Measurements from ENCODE around the gene TUBB.
A peak's percentile ranks its signal among the peaks of the same experiment; 100 is the strongest.
"Not testable (repeated sequence)": the region's sequence is repeated elsewhere in the genome, so short reads cannot be mapped to it uniquely, and the experiment has no call there.

Gene TUBB

DNA sequence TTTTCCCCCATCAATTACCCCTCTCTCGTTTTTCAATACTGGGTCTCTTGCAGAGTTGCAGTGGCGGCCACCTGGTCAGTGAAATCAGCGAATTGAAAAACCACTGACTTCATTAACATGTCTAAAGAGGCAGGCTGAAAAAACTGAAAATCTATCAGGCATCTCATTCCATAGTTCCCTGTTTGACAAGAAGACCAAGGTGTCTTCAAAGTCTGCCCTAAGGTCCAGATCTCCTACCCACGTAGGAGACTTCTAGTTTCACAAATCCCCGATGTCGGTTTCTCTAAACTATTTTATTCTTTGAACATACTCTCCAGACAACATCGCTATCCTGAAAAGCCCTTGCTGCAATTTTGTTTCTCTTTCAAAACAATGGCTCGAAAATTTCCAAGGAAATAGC is 796 bp upstream of the TUBB start:
- DNase-seq, result no peak

DNA sequence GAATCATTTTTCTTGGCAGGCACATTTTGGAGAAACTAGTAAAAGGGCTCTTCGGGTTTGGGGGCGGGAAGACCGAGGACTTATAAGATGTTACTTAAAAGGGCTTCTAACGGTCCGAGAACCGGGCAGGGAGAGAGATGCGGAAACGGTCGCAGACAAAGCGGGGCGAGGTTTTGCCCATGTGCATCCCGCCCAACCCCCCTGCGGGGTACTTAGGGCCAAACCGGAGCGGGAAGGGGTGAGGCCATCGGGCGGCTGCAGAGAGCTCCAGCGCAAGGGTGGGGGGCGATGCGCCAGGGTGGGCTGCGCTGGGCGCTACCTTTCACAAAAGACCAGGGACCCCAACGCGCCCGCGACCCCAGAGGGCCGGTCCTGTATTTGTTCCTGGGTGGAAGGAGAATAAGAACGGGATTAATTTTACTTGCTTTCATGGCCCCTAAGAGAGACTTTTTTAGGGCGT is 616 bp downstream of the TUBB start:
- no peak for DNase-seq

DNA sequence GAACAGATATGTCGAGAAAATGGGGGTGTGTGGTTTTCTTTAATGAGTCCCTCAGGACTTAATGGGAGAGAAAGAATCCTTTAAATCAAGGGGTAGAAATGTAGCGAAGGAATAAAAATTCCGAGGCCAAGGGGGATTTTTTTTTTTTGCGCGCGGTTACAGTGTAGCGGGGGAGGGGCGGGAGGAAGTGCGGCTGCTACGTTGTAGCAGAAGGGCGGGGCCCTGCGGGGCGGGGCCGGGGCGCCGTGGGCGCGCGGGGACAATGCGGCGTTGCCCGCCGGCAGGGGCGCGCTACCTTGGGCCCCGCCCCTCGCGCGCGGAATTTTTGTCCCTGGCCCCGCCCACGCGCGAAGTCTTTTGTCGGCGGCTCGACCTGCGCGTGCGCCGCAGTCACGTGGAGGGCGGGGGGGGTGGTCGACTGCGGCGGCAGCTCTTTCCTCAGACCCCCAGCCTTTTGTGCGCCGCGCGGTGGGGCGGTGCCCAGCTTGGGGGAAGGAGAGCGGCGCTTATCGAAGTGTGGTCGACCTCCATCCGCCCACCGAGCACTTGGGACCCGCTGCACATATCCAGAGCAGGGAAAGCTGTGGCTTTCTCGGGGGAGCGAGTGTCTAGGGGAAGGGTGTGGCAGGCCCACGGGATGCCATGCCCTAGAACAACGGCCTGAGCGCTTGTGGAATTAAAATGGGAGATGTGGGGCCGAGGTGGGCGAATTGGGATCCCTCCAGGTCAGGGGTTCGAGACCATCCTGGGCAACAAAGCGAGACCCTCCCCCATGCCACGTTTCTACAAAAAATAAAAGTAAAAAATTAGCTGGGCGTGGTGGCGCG is 1.3 kb downstream of the TUBB start:
- peak; percentile 70 for DNase-seq

DNA sequence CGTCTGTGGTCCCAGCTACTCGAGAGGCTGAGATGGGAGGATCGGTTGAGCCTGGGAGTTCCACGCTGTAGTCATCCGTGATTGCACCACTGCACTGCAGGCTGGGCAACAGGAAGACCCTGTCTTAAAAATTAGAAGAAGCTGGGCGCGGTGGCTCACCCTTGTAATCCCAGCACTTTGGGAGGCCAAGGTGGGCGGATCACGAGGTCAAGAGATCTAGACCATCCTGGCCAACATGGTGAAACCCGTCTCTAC is 1.8 kb downstream of the TUBB start:
- not testable (repeated sequence) for DNase-seq

DNA sequence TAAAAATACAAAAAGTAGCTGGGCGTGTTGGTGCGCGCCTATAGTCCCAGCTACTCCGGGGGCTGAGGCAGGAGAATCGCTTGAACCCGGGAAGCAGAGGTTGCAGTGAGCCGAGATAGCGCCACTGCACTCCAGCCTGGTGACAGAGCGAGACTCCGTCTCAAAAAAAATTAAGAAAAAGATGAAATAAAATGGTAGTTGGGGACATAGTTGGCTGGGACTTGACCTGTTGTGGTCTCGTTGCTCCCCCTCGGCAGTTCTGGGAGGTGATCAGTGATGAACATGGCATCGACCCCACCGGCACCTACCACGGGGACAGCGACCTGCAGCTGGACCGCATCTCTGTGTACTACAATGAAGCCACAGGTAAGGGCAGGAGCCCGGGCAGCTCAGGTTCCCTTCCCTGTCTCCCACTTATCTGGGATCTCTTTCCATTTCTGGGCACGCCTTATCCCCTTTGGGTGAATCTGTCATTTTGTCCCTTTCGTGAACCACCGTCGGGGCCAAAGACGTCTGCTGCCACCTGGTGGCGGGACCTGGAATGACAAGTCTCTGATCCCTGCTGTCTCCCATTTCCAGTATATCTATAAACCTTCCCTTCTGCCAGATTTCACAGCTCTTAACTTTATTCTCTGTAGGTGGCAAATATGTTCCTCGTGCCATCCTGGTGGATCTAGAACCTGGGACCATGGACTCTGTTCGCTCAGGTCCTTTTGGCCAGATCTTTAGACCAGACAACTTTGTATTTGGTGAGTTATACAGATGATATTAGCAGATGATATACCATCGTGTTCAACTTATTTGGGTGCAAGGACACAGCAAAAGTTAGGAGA is 2.3 kb downstream of the TUBB start:
- DNase-seq, result peak; percentile 48

DNA sequence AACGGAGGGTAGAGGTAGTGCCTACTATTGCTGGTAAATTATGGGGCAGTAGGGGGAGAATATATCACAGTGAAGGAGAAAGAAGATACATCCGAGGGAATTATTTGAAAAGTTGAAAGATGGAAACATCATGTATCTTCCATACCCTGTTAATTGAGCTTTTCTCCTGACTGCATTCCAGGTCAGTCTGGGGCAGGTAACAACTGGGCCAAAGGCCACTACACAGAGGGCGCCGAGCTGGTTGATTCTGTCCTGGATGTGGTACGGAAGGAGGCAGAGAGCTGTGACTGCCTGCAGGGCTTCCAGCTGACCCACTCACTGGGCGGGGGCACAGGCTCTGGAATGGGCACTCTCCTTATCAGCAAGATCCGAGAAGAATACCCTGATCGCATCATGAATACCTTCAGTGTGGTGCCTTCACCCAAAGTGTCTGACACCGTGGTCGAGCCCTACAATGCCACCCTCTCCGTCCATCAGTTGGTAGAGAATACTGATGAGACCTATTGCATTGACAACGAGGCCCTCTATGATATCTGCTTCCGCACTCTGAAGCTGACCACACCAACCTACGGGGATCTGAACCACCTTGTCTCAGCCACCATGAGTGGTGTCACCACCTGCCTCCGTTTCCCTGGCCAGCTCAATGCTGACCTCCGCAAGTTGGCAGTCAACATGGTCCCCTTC is 3.1 kb downstream of the TUBB start:
- DNase-seq, result not testable (repeated sequence)

DNA sequence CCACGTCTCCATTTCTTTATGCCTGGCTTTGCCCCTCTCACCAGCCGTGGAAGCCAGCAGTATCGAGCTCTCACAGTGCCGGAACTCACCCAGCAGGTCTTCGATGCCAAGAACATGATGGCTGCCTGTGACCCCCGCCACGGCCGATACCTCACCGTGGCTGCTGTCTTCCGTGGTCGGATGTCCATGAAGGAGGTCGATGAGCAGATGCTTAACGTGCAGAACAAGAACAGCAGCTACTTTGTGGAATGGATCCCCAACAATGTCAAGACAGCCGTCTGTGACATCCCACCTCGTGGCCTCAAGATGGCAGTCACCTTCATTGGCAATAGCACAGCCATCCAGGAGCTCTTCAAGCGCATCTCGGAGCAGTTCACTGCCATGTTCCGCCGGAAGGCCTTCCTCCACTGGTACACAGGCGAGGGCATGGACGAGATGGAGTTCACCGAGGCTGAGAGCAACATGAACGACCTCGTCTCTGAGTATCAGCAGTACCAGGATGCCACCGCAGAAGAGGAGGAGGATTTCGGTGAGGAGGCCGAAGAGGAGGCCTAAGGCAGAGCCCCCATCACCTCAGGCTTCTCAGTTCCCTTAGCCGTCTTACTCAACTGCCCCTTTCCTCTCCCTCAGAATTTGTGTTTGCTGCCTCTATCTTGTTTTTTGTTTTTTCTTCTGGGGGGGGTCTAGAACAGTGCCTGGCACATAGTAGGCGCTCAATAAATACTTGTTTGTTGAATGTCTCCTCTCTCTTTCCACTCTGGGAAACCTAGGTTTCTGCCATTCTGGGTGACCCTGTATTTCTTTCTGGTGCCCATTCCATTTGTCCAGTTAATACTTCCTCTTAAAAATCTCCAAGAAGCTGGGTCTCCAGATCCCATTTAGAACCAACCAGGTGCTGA is 3.9 kb downstream of the TUBB start:
- not testable (repeated sequence) for DNase-seq

DNA sequence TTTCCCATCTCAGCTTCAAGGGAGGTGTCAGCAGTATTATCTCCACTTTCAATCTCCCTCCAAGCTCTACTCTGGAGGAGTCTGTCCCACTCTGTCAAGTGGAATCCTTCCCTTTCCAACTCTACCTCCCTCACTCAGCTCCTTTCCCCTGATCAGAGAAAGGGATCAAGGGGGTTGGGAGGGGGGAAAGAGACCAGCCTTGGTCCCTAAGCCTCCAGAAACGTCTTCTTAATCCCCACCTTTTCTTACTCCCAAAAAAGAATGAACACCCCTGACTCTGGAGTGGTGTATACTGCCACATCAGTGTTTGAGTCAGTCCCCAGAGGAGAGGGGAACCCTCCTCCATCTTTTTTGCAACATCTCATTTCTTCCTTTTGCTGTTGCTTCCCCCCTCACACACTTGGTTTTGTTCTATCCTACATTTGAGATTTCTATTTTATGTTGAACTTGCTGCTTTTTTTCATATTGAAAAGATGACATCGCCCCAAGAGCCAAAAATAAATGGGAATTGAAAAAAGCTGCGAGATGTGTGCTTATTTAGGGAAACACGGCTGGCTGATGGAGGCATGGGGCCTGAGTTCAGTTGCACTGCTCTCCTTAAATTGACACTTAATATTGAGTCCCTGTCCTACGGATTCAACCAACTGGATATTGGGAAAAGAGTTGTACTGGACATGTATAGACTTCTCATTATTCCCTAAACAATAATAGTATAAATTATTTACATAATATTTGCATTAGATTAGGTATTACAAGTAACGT is 4.9 kb downstream of the TUBB start:
- DNase-seq, result no peak

DNA sequence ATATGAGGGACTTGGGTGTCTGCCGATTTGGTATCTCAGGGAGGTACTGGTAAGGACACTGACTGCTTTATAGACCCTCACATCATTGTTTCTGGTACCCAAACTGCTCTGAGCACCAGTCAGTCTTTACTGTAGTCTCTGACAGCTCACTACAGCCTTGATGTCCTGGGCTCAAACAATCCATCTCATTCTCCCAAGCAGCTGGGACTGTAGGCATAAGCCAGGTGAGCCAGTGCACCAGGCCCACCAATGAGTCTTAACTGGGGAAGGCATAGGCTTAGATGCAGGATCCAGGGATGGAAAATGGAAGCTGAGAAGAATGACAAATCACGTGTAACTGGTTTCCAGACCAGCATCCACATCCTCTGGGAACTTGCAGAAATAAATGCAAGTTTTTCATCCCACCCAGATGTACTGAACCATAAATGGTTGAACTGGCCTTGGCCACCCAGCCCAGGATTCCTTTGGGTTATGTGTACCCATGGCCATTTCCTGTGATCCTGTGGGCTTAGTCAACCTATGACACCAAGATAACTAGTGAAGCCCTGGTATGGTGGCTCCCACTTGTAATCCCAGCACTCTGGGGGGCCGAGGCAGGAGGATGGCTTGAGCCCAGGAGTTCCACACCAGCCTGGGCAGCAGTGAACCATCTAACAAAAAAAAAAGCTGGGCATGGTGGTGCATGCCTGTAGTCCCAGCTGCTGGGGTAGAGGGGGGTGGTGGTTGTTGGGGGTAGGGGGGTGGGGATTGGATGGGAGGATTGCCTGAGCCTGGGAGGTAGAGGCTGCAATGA is 5.8 kb downstream of the TUBB start:
- no peak for DNase-seq

DNA sequence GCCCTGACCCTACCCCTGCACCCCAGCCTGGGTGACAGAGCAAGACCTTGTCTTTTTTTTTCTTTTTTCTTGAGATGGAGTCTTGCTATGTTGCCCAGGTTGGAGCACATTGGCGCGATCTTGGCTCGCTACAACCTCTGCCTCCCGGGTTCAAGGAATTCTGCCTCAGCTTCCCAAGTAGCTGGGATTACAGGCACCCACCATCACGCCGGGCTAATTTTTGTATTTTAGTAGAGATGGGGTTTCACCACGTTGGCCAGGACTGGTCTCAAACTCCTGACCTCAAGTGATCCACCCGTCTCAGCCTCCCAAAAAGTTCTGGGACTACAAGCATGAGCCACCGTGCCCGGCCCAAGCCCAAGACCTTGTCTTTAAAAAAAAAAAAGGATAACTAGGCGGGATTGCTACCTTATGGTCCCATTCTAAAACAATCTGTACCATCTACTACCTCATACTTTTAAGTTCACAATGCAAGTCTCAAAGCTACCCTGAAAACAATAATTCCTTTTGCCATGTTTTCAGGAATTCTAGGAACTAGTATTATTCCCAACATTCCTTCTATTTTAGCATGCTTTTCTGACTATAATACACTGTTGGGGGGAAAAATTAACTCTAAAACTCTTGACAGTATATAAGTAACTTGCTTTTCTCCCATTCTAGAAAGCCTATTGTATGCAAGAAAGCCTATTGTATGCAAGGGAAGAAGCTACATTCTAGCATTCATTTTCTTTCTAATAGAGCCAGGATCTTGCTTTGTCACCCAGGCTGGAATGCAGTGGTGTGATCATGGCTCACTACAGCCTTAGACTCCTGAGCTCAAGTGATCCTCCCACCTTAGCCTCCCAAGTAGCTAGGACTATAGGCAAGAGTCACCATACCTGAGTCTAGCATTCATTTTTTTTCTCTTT is 6.6 kb downstream of the TUBB start:
- DNase-seq, result no peak

DNA sequence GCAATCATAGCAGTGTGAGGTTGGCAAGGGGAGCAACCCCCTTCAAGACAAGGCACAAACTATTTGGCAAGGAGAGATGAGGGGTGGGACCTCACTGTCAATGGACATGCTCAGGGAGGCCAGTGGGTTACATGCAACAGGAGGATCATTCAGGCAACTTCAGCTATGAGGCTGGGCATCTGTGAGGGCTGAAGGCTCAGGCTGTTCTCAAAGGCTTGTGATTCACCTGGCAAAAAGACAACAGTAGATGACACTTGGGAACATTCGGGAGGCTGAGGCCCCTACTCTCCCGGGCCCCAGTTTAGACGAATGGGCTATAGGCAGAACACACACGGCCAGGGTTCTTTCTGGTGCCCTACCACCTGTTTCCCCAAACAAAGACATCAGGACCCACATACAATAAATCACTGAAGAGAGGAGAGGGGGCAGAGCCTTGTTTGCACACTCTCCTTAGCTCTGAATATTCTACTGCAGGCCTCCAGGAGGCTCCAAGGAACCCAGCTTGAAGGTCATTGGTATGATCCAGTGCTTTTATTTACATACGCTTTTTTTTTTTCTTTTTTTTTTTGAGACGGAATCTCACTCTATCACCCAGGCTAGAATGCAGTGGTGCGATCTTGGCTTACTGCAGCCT is 7.9 kb downstream of the TUBB start:
- no peak for DNase-seq

DNA sequence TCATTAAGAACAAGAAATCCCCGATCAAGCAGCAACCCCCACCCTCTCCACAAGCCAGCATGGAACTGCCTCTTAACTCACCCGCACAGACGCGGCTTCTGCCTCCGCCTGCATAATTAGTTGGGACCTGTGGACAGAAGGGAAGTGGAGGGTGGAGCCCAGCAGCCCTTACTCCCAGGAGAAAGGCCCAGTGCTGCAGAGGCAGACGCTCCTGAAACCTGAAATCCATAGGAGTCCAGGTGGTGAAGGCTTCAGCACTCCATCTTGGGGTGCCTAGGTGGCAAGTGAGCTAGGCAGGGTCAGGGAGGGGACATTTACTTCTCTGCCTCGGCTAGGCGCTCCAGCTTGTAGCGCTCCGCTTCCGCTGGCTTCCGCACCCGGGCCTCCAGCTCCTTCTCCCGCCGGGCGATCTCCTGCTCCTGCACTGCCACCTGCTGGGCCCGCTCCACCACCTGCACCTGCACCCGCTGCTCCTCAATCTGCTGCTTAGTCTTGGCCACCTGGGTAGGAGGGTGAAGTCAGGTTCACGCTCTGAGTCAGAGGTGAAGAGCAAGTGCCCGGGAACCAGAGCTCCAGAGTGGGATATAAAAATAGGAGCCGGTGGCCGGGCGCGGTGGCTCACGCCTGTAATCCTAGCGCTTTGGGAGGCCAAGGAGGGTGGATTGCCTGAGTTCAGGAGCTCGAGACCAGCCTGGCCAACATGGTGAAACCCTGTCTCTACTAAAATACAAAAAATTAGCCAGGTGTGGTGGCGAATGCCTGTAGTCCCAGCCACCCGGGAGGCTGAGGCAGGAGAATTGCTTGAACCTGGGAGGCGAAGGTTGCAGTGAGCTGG is 10.7 kb downstream of the TUBB start:
- DNase-seq, result peak; percentile 59

DNA sequence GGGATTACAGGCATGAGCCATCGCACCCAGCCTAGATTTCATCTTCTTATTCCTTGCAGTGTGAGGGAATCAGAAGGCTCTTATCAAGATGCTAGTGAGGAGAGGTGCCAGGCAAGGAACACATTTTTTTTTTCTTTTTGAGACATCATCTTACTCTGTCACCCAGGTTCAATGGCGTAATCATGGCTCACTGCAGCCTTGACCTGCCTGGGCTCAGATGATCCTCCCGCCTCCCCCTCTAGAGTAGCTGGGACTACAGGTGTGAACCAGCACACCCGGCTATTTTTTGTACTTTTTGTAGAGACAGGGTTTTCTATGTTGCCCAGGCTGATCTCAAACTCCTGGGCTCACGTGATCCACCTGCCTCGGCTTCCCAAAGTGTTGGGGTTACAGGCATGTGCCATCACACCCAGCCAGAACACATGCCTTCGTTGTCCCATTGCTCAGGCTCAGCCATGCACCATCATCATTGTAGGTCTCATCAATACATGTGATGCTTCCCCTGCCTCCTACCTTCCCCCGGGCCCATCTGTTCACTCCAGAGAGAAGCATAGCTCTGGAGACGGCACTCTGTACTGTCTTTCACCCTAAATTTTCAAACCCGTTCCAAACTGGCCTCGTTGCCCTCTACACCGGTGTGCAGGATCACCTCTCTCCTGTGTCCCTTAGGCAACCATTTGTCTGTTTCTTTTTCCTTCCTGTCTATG is 12.2 kb downstream of the TUBB start:
- no peak for DNase-seq

DNA sequence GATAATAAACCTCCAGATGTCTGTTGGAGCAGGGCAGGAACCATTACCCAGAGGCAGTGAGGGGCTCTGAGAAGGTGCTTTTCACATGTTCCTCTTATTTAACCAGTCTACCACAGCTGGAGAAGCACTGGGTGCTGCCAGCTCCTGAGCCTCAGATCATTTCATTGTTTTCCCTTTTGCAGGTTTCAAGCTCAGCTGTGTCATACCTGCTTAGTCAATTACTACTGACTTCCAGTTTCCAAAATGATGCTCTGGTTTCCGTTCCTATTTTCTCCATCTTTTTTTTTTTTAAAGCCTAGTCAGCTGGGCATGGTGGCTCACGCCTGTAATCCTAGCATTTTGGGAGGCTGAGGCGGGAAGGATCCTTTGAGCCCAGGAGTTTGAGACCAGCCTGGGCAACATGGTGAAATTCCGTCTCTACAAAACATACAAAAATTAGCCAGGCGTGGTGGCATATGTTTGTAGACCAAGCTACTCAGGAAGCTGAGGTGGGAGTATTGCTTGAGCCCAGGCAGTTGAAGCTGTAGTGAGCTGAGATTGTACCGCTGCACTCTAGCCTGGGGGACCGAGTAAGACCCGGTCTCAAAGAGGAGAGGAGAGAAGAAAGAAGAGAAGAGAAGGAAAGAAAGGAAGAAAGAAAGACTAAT is 15.6 kb downstream of the TUBB start:
- no peak for DNase-seq

DNA sequence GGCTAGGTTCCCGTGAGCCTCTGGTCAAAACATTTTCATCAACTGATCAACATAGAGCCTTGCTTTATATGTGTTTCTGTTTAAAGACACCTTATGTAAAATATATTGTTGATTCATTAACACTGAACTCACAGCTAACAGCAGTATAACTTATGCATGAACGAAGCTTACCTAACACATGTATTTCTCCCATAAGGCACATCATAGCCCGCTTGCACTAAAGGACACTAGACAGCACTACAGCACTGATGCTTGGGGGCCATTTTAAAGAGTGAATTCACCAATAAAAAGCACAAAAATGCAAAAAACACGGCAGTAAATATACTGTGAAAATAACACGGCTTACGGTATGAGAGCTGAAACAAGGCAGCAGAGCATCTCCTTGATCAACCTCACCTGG is 18.4 kb downstream of the TUBB start:
- DNase-seq, result no peak

DNA sequence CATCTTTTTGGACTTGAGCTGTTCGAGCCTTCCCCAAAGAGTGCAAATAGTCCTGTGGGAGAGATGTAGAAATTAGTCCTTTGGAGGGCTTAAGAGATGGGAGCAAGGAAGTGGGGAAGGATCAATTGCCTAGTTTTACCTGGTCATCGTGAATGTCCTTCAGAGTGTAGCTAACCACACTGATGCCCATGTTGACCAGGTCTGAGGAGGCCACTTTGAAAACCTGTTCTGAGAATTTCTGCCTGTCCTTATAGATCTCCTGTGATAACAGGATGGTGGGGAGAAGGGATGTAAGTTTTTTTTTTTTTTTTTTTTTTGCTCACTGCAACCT is 20.4 kb downstream of the TUBB start:
- no peak for DNase-seq

DNA sequence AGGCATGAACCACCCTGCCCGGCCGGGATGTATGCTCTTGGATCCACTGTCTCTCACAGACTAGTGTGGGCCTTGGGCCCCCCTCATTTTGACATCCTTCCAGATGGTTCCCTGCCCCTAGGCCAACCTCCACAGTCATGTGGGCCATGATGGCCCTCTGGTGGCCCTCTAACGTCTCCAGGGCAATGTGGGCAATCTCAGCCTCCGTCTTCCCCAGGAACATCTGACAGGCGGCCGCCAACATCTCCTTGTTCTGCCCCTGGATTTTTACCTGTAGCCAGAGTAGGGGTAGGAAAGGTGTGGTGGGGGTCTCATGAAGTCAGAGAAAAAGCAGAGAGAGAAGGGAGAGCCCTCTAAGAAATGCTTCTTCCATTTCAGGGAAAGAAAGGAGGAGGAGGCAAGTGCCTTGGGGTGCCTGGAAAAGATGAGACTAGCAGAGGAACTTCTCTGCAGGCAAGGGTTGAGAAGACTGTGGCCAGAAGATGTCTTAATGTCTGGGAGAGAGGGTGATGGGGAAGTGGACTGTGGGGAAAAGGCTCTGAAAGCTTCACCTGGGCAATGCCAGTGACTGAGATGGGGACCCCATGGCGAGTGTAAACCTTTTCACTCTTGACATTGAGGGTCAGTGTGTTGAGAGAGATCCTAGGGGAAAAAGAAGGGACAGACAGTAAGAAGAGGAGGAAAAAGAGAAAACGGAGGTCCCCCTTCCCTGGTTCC is 21.1 kb downstream of the TUBB start:
- no peak for DNase-seq

Data from NCI-H1694 treated with DMSO at 0.1 percent for 48 hours (cell line).